BE2C (cell line): Measurements from ENCODE around the gene SAPCD1.

Source experiments
- DNase-seq: peaks from one replicate; pipeline ENCODE4 v3.0.0-alpha.2; 2020
- H3K27me3 ChIP-seq: fragments of 250-450 bp; sonication (Bioruptor Pico); 2 replicates; pipeline ENCODE4 v1.5.1; 2020; ENCODE audit warnings: mild to moderate bottlenecking
- H3K36me3 ChIP-seq: fragments of 250-450 bp; sonication (Bioruptor Pico); 2 replicates; pipeline ENCODE4 v1.5.1; 2020; ENCODE audit warnings: mild to moderate bottlenecking
- H3K4me1 ChIP-seq: fragments of 250-450 bp; sonication (Bioruptor Pico); 2 replicates; pipeline ENCODE4 v1.5.1; 2020
- H3K4me3 ChIP-seq: 2 replicates; pipeline ENCODE4 v1.5.1; 2011; ENCODE audit warnings: low read depth, low read length
- H3K9me3 ChIP-seq: fragments of 250-450 bp; sonication (Bioruptor Pico); 2 replicates; pipeline ENCODE4 v1.5.1; 2020
- TF ChIP-seq, protein P1 (sequence below): IDR thresholded peaks from 2 replicates; pipeline ENCODE4 v1.5.1; 2012; ENCODE audit warnings: mild to moderate bottlenecking, low read depth, low read length

Gene SAPCD1

GRCh38 chr6:31762878-31763618 is 592 bp downstream of the SAPCD1 start:
- H3K36me3 ChIP-seq, result no peaks in the 10 kb centered on the region
- H3K4me1 ChIP-seq, result no peaks in the 10 kb centered on the region
- no peaks in the 10 kb centered on the region for H3K27me3 ChIP-seq
- no peaks in the 10 kb centered on the region for H3K9me3 ChIP-seq
- no peak overlapping the region for H3K4me3 ChIP-seq
- DNase-seq, result no peak
- TF ChIP-seq, protein P1, sequence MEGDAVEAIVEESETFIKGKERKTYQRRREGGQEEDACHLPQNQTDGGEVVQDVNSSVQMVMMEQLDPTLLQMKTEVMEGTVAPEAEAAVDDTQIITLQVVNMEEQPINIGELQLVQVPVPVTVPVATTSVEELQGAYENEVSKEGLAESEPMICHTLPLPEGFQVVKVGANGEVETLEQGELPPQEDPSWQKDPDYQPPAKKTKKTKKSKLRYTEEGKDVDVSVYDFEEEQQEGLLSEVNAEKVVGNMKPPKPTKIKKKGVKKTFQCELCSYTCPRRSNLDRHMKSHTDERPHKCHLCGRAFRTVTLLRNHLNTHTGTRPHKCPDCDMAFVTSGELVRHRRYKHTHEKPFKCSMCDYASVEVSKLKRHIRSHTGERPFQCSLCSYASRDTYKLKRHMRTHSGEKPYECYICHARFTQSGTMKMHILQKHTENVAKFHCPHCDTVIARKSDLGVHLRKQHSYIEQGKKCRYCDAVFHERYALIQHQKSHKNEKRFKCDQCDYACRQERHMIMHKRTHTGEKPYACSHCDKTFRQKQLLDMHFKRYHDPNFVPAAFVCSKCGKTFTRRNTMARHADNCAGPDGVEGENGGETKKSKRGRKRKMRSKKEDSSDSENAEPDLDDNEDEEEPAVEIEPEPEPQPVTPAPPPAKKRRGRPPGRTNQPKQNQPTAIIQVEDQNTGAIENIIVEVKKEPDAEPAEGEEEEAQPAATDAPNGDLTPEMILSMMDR, result no peak

GRCh38 chr6:31763619-31763940 is 1.1 kb downstream of the SAPCD1 start:
- TF ChIP-seq, protein P1, result no peak
- no peaks in the 10 kb centered on the region for H3K27me3 ChIP-seq
- no peak for DNase-seq
- no peaks in the 10 kb centered on the region for H3K4me1 ChIP-seq
- H3K4me3 ChIP-seq, result no peak overlapping the region
- no peaks in the 10 kb centered on the region for H3K36me3 ChIP-seq
- H3K9me3 ChIP-seq, result no peaks in the 10 kb centered on the region

- H3K9me3 ChIP-seq, result no peaks in the 10 kb centered on the region
- no peak for DNase-seq
- TF ChIP-seq, protein P1, result no peak
- no peaks in the 10 kb centered on the region for H3K36me3 ChIP-seq
- no peak overlapping the region for H3K4me3 ChIP-seq
- no peaks in the 10 kb centered on the region for H3K4me1 ChIP-seq
- no peaks in the 10 kb centered on the region for H3K27me3 ChIP-seq
These were observed 1.7 kb downstream of the SAPCD1 start for GRCh38 chr6:31764198-31764597.

DNA sequence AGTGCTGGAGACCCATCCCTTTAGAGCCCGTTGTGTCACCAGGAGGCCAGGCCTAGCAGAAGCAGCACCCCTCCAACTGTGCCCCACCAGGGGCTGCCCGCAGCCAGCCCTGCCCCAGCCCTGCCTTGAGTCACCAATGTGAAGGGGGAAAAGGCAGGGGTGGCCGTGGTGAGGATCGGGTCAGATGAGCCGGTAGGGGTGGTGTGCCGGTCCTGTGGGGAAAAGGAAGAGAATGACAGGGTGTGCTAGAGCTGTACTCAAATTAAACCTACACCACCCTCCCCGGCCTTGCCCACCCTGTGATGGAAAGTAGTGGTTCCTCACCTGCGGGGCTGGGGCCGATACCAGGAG is 3.1 kb downstream of the SAPCD1 start:
- Histone ChIP-seq H3K4me3 (no peak overlapping the region), H3K36me3 (no peaks in the 10 kb centered on the region), H3K4me1 (no peaks in the 10 kb centered on the region), H3K27me3 (no peaks in the 10 kb centered on the region), H3K9me3 (no peaks in the 10 kb centered on the region)
- TF ChIP-seq, protein P1, result no peak
- DNase-seq, result no peak

- peak; percentile 66 for DNase-seq
- Histone ChIP-seq H3K9me3 (no peaks in the 10 kb centered on the region), H3K4me3 (peak overlapping the region; percentile 44), H3K27me3 (no peaks in the 10 kb centered on the region), H3K36me3 (no peaks in the 10 kb centered on the region), H3K4me1 (no peaks in the 10 kb centered on the region)
- TF ChIP-seq, protein P1, result no peak
These were observed 3.7 kb downstream of the SAPCD1 start for GRCh38 chr6:31765910-31766794.
